GM12892 (cell line): ENCODE data around the gene KMT2C. TPM values are rescaled to one million over a fixed set of nuclear protein-coding genes. Genes with fewer than 3 reads are reported as not detected.
"Not testable (repeated sequence)": the region's sequence is repeated elsewhere in the genome, so short reads cannot be mapped to it uniquely, and the experiment has no call there.

Experiments used
- DNase-seq: peaks from one replicate; pipeline ENCODE4 v3.0.0; 2011; ENCODE audit not compliant: insufficient read length
- FAIRE-seq: peaks from 2 replicates; lab custom pipeline; 2011; peaks lifted over from hg19 to GRCh38; lab: Jason Lieb, UNC
- POLR2A ChIP-seq: IDR thresholded peaks from 2 replicates; pipeline ENCODE4 v1.6.1; 2011; ENCODE audit warnings: low read depth, low read length, control low read depth
- POLR2AphosphoS5 ChIP-seq: IDR thresholded peaks from 2 replicates; pipeline ENCODE4 v1.6.1; 2011; ENCODE audit warnings: low read depth, low read length, control low read depth
- TAF1 ChIP-seq: IDR thresholded peaks from 2 replicates; pipeline ENCODE4 v1.6.1; 2011; ENCODE audit warnings: low read depth, mild to moderate bottlenecking, control low read depth, low read length, borderline replicate concordance
- polyA plus RNA-seq: library from polyadenylated mRNA; unstranded; fragments of >200 nt; gene quantifications from one replicate; pipeline ENCODE4 v1.2.1, GENCODE V29; 2012; ENCODE audit warnings: missing spikeins, inconsistent platforms; ENCODE audit not compliant: missing spikeins

KMT2C gene
- polyA plus RNA-seq, result 23.3 TPM

GRCh38 chr7:152435384-152436110, at the start of gene KMT2C:
Gene KMT2C (minus strand): TSS chr7:152436003. CDS start chr7:152435786, 217 bp downstream.
- no peak for TF ChIP-seq POLR2AphosphoS5
- TF ChIP-seq POLR2A, result peak; percentile 35; the same call in 1 of the 2 replicates
- DNase-seq, result no peak
- FAIRE-seq, result no peak

GRCh38 chr7:152481082-152481481, 45.3 kb upstream of the KMT2C start:
- TF ChIP-seq POLR2A (no peak), TAF1 (no peak), POLR2AphosphoS5 (no peak)
- DNase-seq (no peak), FAIRE-seq (no peak)

- no peak for FAIRE-seq
- TF ChIP-seq TAF1, result no peak
- no peak for TF ChIP-seq POLR2A
- no peak for TF ChIP-seq POLR2AphosphoS5
- no peak for DNase-seq
These were observed 44.9 kb upstream of the KMT2C start for GRCh38 chr7:152480664-152481063.

GRCh38 chr7:152479595-152479994, 43.8 kb upstream of the KMT2C start:
- TF ChIP-seq POLR2AphosphoS5 (no peak), POLR2A (no peak), TAF1 (no peak)
- FAIRE-seq, result no peak
- DNase-seq, result no peak

GRCh38 chr7:152478140-152478539, 42.3 kb upstream of the KMT2C start:
- TF ChIP-seq POLR2AphosphoS5, result no peak
- TF ChIP-seq POLR2A, result no peak
- no peak for TF ChIP-seq TAF1
- FAIRE-seq (no peak), DNase-seq (no peak)

- FAIRE-seq (no peak), DNase-seq (no peak)
- TF ChIP-seq TAF1, result no peak
- TF ChIP-seq POLR2A, result no peak
- no peak for TF ChIP-seq POLR2AphosphoS5
These were observed 41.3 kb upstream of the KMT2C start for GRCh38 chr7:152477079-152477478.

GRCh38 chr7:152476551-152476950, 40.7 kb upstream of the KMT2C start:
- TF ChIP-seq TAF1 (no peak), POLR2AphosphoS5 (no peak), POLR2A (no peak)
- FAIRE-seq (no peak), DNase-seq (no peak)

- FAIRE-seq, DNase-seq: not testable (repeated sequence)
These were observed 35.3 kb upstream of the KMT2C start for GRCh38 chr7:152471023-152471620.

GRCh38 chr7:152470251-152471022, 34.6 kb upstream of the KMT2C start:
- not testable (repeated sequence) for DNase-seq

GRCh38 chr7:152469576-152469975, 33.8 kb upstream of the KMT2C start:
- DNase-seq, FAIRE-seq: not testable (repeated sequence)

More at GRCh38 chr7:152470251-152471022, 34.6 kb upstream of the KMT2C start:
- not testable (repeated sequence) for FAIRE-seq

- no peak for FAIRE-seq
- DNase-seq, result no peak
- TF ChIP-seq TAF1, result no peak
- no peak for TF ChIP-seq POLR2AphosphoS5
- no peak for TF ChIP-seq POLR2A
These were observed 31.4 kb upstream of the KMT2C start for GRCh38 chr7:152467225-152467624.

GRCh38 chr7:152465119-152465387, 29.2 kb upstream of the KMT2C start:
- peak; percentile 3; the same call in 1 of the 2 replicates for TF ChIP-seq POLR2AphosphoS5
- TF ChIP-seq POLR2A, result no peak
- no peak for TF ChIP-seq TAF1
- FAIRE-seq (no peak), DNase-seq (no peak)
